H1 (cell line): ENCODE data around the gene MYO16. TPM values are rescaled to one million over a fixed set of nuclear protein-coding genes. Genes with fewer than 3 reads are reported as not detected.

ENCODE experiments used
- CTCF ChIA-PET: fragments of 300-600 bp; sonication (Branson Sonifier 250); formaldehyde crosslinking; loops from one replicate; lab custom pipeline; 2021; ENCODE audit not compliant: partially characterized antibody; lab: Charles Lee
- POLR2A ChIA-PET: fragments of 300-600 bp; sonication (Branson Sonifier 250); formaldehyde crosslinking; loops from one replicate; lab custom pipeline; 2021; ENCODE audit warnings: inconsistent platforms; ENCODE audit not compliant: partially characterized antibody; lab: Charles Lee
- DNase-seq, 2 experiments: peaks; one replicate each; pipeline versions ENCODE4 v3.0.0 to v3.0.0-alpha.2; 2010 to 2022; ENCODE audit warnings: low spot score in 2 of 2, low read depth in 1 of 2, mixed read lengths in 1 of 2
- FAIRE-seq: peaks from 2 replicates; lab custom pipeline; 2011; peaks lifted over from hg19 to GRCh38; lab: Jason Lieb, UNC
- H2AFZ ChIP-seq: 2 replicates; pipeline ENCODE4 v1.8.1; 2012; ENCODE audit warnings: low read length, inconsistent platforms
- H2AK5ac ChIP-seq: 2 replicates; pipeline ENCODE4 v1.6.1; 2013; ENCODE audit warnings: low read depth, low read length
- H2BK120ac ChIP-seq: replicated peaks from 2 replicates; pipeline ENCODE3; 2013; ENCODE audit warnings: low read depth, low read length, inconsistent platforms
- H2BK12ac ChIP-seq: 2 replicates; pipeline ENCODE4 v1.6.1; 2013; ENCODE audit warnings: low read depth, low read length
- H2BK15ac ChIP-seq: 2 replicates; pipeline ENCODE4 v1.6.1; 2013; ENCODE audit warnings: low read length
- H2BK20ac ChIP-seq: 2 replicates; pipeline ENCODE4 v1.6.1; 2013; ENCODE audit warnings: low read length
- H2BK5ac ChIP-seq: 2 replicates; pipeline ENCODE4 v1.6.1; 2013; ENCODE audit warnings: low read depth, low read length
- H3K14ac ChIP-seq: 2 replicates; pipeline ENCODE4 v1.6.1; 2013; ENCODE audit warnings: inconsistent platforms; ENCODE audit not compliant: insufficient read length
- H3K18ac ChIP-seq: 2 replicates; pipeline ENCODE4 v1.6.1; 2013; ENCODE audit warnings: low read length; ENCODE audit errors: extremely low read depth
- H3K23ac ChIP-seq: 2 replicates; pipeline ENCODE4 v1.6.1; 2013; ENCODE audit warnings: inconsistent platforms; ENCODE audit not compliant: insufficient read length
- H3K23me2 ChIP-seq: 2 replicates; pipeline ENCODE4 v1.6.1; 2013; ENCODE audit warnings: low read depth, low read length
- H3K27ac ChIP-seq: 2 replicates; pipeline ENCODE4 v1.6.1; 2011; ENCODE audit warnings: low read depth, low read length, inconsistent platforms
- H3K27me3 ChIP-seq, 4 experiments: replicated peaks in 1 of 4; 1 replicate in 1 of 4; 2 replicates in 3 of 4; pipeline versions ENCODE4 v1.6.1 to v1.8.1; 2011 to 2013; ENCODE audit warnings: low read length in 3 of 4, mild to moderate bottlenecking in 3 of 4, inconsistent platforms in 2 of 4, mixed read lengths in 2 of 4, moderate library complexity in 1 of 4; ENCODE audit not compliant: control insufficient read depth in 3 of 4, insufficient read depth in 3 of 4; ENCODE audit errors: extremely low read depth in 1 of 4
- H3K36me3 ChIP-seq, 4 experiments: 2 replicates each; pipeline versions ENCODE4 v1.6.1 to v1.8.1; 2011 to 2013; ENCODE audit warnings: mild to moderate bottlenecking in 4 of 4, low read length in 3 of 4, moderate library complexity in 2 of 4, control low read depth in 1 of 4, inconsistent platforms in 1 of 4; ENCODE audit not compliant: insufficient read depth in 4 of 4, control insufficient read depth in 2 of 4
- H3K4ac ChIP-seq: replicated peaks from 2 replicates; pipeline ENCODE3; 2013; ENCODE audit warnings: low read length, low read depth, mixed read lengths, inconsistent platforms; ENCODE audit not compliant: insufficient read length
- H3K4me1 ChIP-seq, 4 experiments: replicated peaks in 1 of 4; 1 replicate in 1 of 4; 2 replicates in 3 of 4; pipeline versions ENCODE4 v1.6.1 to v1.8.1; 2011 to 2013; ENCODE audit warnings: low read length in 3 of 4, inconsistent platforms in 2 of 4, mixed read lengths in 1 of 4; ENCODE audit not compliant: insufficient read depth in 4 of 4, control insufficient read depth in 3 of 4
- H3K4me2 ChIP-seq, 2 experiments: 2 replicates each; pipeline versions ENCODE4 v1.6.1 to v1.8.1; 2011 to 2013; ENCODE audit warnings: low read depth in 2 of 2, low read length in 2 of 2, control low read depth in 1 of 2, inconsistent platforms in 1 of 2, mild to moderate bottlenecking in 1 of 2; ENCODE audit not compliant: insufficient read depth in 1 of 2
- H3K4me3 ChIP-seq, 4 experiments: fragments of 200-600, 300-600 bp in 1 of 4; sonication (generic), shearing (Covaris generic), sonication (Bioruptor Twin) in 1 of 4; 2 replicates each; pipeline versions ENCODE4 v1.5.1 to v1.8.1; 2011 to 2016; ENCODE audit warnings: low read length in 4 of 4, low read depth in 3 of 4, control low read depth in 2 of 4, inconsistent platforms in 2 of 4, mild to moderate bottlenecking in 2 of 4, mixed read lengths in 1 of 4, moderate library complexity in 1 of 4; ENCODE audit not compliant: insufficient read depth in 2 of 4; ENCODE audit errors: extremely low read depth in 1 of 4
- H3K56ac ChIP-seq: replicated peaks from 2 replicates; pipeline ENCODE3; 2013; ENCODE audit warnings: low read depth, mild to moderate bottlenecking, mixed read lengths, low read length, inconsistent platforms; ENCODE audit not compliant: insufficient read length
- H3K79me1 ChIP-seq: 2 replicates; pipeline ENCODE4 v1.6.1; 2013; ENCODE audit warnings: low read depth, low read length, control low read depth
- H3K79me2 ChIP-seq, 2 experiments: 2 replicates each; pipeline versions ENCODE4 v1.6.1 to v1.8.1; 2012 to 2013; ENCODE audit warnings: low read length in 2 of 2, mild to moderate bottlenecking in 2 of 2, inconsistent platforms in 1 of 2; ENCODE audit not compliant: insufficient read depth in 2 of 2, control insufficient read depth in 1 of 2
- H3K9ac ChIP-seq, 4 experiments: replicated peaks in 1 of 4; 1 replicate in 1 of 4; 2 replicates in 3 of 4; pipeline versions ENCODE4 v1.6.1 to v1.8.1; 2011 to 2013; ENCODE audit warnings: low read depth in 3 of 4, low read length in 3 of 4, control low read depth in 2 of 4, mild to moderate bottlenecking in 2 of 4, moderate library complexity in 2 of 4, inconsistent platforms in 1 of 4; ENCODE audit errors: extremely low read depth in 1 of 4
- H3K9me3 ChIP-seq, 2 experiments: 2 replicates each; pipeline versions ENCODE4 v1.6.1 to v1.8.1; 2012 to 2013; ENCODE audit warnings: mild to moderate bottlenecking in 2 of 2, moderate library complexity in 2 of 2, control low read depth in 1 of 2, inconsistent platforms in 1 of 2, low read depth in 1 of 2, low read length in 1 of 2, mixed read lengths in 1 of 2; ENCODE audit not compliant: insufficient read depth in 2 of 2
- H4K20me1 ChIP-seq, 2 experiments: replicated peaks in 1 of 2; 2 replicates each; pipeline versions ENCODE3 to v1.8.1; 2011 to 2013; ENCODE audit warnings: inconsistent platforms in 2 of 2, low read length in 2 of 2, mild to moderate bottlenecking in 1 of 2; ENCODE audit not compliant: insufficient read depth in 2 of 2, control insufficient read depth in 1 of 2
- H4K5ac ChIP-seq: 2 replicates; pipeline ENCODE4 v1.6.1; 2013; ENCODE audit warnings: low read length, low read depth, mixed read lengths, inconsistent platforms; ENCODE audit not compliant: insufficient read length
- H4K8ac ChIP-seq: 2 replicates; pipeline ENCODE4 v1.8.0; 2013; ENCODE audit warnings: mild to moderate bottlenecking, moderate library complexity, low read length, inconsistent platforms; ENCODE audit not compliant: insufficient read depth; ENCODE audit errors: extremely low read depth
- H4K91ac ChIP-seq: replicated peaks from 2 replicates; pipeline ENCODE3; 2013; ENCODE audit warnings: low read length, mixed read lengths, inconsistent platforms; ENCODE audit not compliant: insufficient read length
- BCL11A ChIP-seq, 2 experiments: IDR thresholded peaks; one replicate each; pipeline ENCODE4 v1.6.1; 2011; ENCODE audit warnings: low read depth in 2 of 2, low read length in 2 of 2, mild to moderate bottlenecking in 2 of 2
- WGBS, 2 experiments: shearing (Covaris generic) in 1 of 2; methylation state at CpG; one replicate each; pipeline versions ENCODE4 v1.1.6 to v1.1.7; 2013 to 2015; ENCODE audit warnings: low lambda C conversion rate in 2 of 2, mixed read lengths in 2 of 2, inconsistent platforms in 1 of 2, low coverage in 1 of 2, missing lambda C conversion rate in 1 of 2; ENCODE audit not compliant: insufficient replicate concordance in 2 of 2, insufficient coverage in 1 of 2, insufficient read length in 1 of 2; ENCODE audit errors: extremely low coverage in 1 of 2, missing lambda C conversion rate in 1 of 2; 5-methylcytosine and 5-hydroxymethylcytosine counted together
- polyA plus RNA-seq, 7 experiments: library from polyadenylated mRNA; depleted of rRNA in 3 of 7; stranded (reverse) in 5 of 7; unstranded in 2 of 7; fragments of >200 nt in 5 of 7; fragments of 200-250 nt in 2 of 7; gene quantifications; 1 replicate in 5 of 7; 2 replicates in 1 of 7; 4 replicates in 1 of 7; pipeline versions ENCODE4 v1.2.1 to v1.2.3, GENCODE V29; 2011 to 2013; ENCODE audit warnings: missing spikeins in 2 of 7, mixed read lengths in 2 of 7
- total RNA-seq: library from RNA; stranded (reverse); fragmentation: NEBNext Ultra II Directional; extraction: Animal tissue kit (Norgen Biotek cat#: 25700); gene quantifications from 2 replicates; pipeline ENCODE4 v1.2.1, GENCODE V29; 2021
- TF ChIP-seq, protein P1 (sequence below): IDR thresholded peaks from 2 replicates; pipeline ENCODE4 v1.6.1; 2012; ENCODE audit warnings: inconsistent platforms

MYO16 gene
- total and polyA plus RNA-seq, 2 of the 8 experiments (the other 6 are each of a cell fraction or from before 2014, with no cell fraction given), result 0.02 to 0.22 TPM

DNA sequence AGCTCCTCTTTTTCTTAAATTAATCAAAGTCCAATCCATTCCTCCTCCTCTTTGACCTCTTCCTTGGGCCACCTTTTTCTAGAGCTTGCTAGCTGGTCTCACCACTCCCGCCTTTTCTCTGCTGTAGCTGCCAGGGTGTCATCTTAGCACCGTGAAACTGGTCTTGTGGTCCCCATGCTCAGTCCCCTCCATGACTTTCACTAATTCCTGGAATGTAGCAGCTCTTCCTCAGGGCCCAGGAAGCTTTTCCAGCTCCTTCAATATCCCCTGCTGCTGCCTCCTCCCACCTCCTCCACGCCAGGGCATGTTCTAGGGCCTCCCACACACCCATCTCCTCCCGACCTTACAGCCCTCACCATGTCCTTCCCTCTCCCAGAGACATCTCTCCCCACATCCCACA is 222.2 kb downstream of the MYO16 start:
- H4K8ac ChIP-seq, result no peak overlapping the region
- no peaks in the 10 kb centered on the region for H3K79me2 ChIP-seq
- ChIA-PET CTCF (no interaction called here), POLR2A (no interaction called here)
- H2BK5ac ChIP-seq, result 0 out of 2 replicates have a peak overlapping the region, but pooled peaks have one; percentile 2
- TF ChIP-seq, protein P1, sequence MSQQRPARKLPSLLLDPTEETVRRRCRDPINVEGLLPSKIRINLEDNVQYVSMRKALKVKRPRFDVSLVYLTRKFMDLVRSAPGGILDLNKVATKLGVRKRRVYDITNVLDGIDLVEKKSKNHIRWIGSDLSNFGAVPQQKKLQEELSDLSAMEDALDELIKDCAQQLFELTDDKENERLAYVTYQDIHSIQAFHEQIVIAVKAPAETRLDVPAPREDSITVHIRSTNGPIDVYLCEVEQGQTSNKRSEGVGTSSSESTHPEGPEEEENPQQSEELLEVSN, result peak; percentile 59
- TF ChIP-seq BCL11A (IDR thresholded peaks at IDR 0.05; ENCODE audit: low read depth in 2 of 2, low read length in 2 of 2), result no peak
- no peak overlapping the region for H3K4me3 ChIP-seq
- no peak overlapping the region for H3K23ac ChIP-seq
- no peak overlapping the region for H2BK15ac ChIP-seq
- H2BK20ac ChIP-seq, result no peak overlapping the region
- H3K56ac ChIP-seq, result no peak overlapping the region
- H4K5ac ChIP-seq, result no peak overlapping the region
- H2AFZ ChIP-seq, result 0 out of 2 replicates have a peak overlapping the region, but pooled peaks have one; percentile 44
- H3K9ac ChIP-seq, result no peak overlapping the region
- DNase-seq, result no peak
- H3K23me2 ChIP-seq, result no peaks in the 10 kb centered on the region
- H3K9me3 ChIP-seq, result no peaks in the 10 kb centered on the region
- no peak overlapping the region for H4K91ac ChIP-seq
- no peaks in the 10 kb centered on the region for H3K36me3 ChIP-seq
- H3K14ac ChIP-seq, result no peak overlapping the region
- no peak overlapping the region for H3K4me2 ChIP-seq
- no peak overlapping the region for H3K18ac ChIP-seq
- no peaks in the 10 kb centered on the region for H3K79me1 ChIP-seq
- no peak overlapping the region for H2BK120ac ChIP-seq
- H3K27me3 ChIP-seq, result no peaks in the 10 kb centered on the region
- H2AK5ac ChIP-seq, result no peak overlapping the region
- no peak overlapping the region for H3K27ac ChIP-seq
- FAIRE-seq, result no peak
- 85% methylated on average over 4 of the region's 4 CpGs; no CpG with 5 or more reads in 1 of the 2 experiments for WGBS, 2 experiments
- H2BK12ac ChIP-seq, result no peak overlapping the region
- H3K4me1 ChIP-seq, result peaks cover 0 to 5% (median 3%) of the 10 kb centered on the region in 4 experiments; a peak in 4 of 7 replicates
- H4K20me1 ChIP-seq, result no peaks in the 10 kb centered on the region
- H3K4ac ChIP-seq, result no peak overlapping the region
